Bronchial epithelial cell (primary cell): Measurements from ENCODE around the gene CACNA1C. TPM values are rescaled to one million over a fixed set of nuclear protein-coding genes. Genes with fewer than 3 reads are reported as not detected.

Experiments used
- DNase-seq: peaks from one replicate; pipeline ENCODE4 v3.0.0-alpha.2; 2010; ENCODE audit warnings: low read depth
- FAIRE-seq: peaks from 2 replicates; lab custom pipeline; 2011; peaks lifted over from hg19 to GRCh38; lab: Jason Lieb, UNC
- H3K27me3 ChIP-seq: 2 replicates; pipeline ENCODE4 v1.5.1; 2011; ENCODE audit warnings: low read length; ENCODE audit not compliant: control insufficient read depth, insufficient read depth
- H3K36me3 ChIP-seq: 2 replicates; pipeline ENCODE4 v1.5.1; 2011; ENCODE audit warnings: low read length; ENCODE audit not compliant: control insufficient read depth, insufficient read depth
- H3K4me3 ChIP-seq: 2 replicates; pipeline ENCODE4 v1.5.1; 2011; ENCODE audit warnings: mild to moderate bottlenecking, low read depth, low read length, control low read depth
- total RNA-seq: library from RNA; depleted of rRNA; stranded (reverse); fragments of >200 nt; gene quantifications from 2 replicates; pipeline ENCODE4 v1.2.1, GENCODE V29; 2014
- TF ChIP-seq, protein P1 (sequence below): IDR thresholded peaks from 2 replicates; pipeline ENCODE4 v1.5.1; 2011; ENCODE audit warnings: mild to moderate bottlenecking, moderate library complexity, low read length, control low read depth, inconsistent platforms; ENCODE audit not compliant: insufficient read depth, severe bottlenecking

CACNA1C gene
- total RNA-seq, 1 donor from 2014 or later: not detected

- no peak for DNase-seq
- no peak for FAIRE-seq
- no peaks in the 10 kb centered on the region for H3K27me3 ChIP-seq
- TF ChIP-seq, protein P1, sequence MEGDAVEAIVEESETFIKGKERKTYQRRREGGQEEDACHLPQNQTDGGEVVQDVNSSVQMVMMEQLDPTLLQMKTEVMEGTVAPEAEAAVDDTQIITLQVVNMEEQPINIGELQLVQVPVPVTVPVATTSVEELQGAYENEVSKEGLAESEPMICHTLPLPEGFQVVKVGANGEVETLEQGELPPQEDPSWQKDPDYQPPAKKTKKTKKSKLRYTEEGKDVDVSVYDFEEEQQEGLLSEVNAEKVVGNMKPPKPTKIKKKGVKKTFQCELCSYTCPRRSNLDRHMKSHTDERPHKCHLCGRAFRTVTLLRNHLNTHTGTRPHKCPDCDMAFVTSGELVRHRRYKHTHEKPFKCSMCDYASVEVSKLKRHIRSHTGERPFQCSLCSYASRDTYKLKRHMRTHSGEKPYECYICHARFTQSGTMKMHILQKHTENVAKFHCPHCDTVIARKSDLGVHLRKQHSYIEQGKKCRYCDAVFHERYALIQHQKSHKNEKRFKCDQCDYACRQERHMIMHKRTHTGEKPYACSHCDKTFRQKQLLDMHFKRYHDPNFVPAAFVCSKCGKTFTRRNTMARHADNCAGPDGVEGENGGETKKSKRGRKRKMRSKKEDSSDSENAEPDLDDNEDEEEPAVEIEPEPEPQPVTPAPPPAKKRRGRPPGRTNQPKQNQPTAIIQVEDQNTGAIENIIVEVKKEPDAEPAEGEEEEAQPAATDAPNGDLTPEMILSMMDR: no peak
- H3K4me3 ChIP-seq: no peak overlapping the region
- H3K36me3 ChIP-seq: no peaks in the 10 kb centered on the region
Measured at GRCh38 chr12:2274733-2275132, 221.9 kb downstream of the CACNA1C start.

DNA sequence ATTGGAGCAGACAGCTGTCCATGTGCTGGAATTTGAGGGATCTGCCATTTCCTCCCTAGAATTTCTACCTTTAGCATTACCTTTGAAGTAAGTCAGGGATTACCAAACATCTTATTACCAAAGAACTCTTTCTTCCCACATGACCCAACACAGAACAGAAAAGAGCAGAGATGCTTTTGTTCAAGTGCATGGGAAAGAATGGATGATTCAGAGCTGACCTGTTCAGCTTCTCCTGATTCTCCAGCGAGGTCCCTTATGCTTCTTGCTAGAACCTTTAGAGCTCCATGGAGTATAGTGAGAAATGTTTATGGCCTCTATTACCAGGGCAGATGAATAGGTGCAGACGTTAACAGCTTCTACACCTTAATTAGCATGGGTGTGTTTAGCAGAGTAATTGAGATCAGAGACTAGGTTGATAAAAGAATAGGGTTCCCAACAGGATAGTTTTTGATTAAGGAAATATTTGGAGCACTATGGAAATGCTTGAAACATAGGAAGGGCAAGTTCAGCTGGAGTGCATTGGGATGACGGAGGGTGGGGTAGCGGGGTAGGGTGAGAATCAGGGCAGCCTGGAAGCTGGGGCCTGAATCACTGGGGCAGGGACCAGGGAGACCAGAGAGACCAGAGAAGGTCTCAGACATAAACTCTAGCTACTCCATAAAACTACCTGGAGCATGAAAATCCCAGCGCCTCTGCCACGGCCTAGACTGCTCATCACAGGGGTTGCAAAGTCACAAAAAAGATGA is 223.7 kb downstream of the CACNA1C start:
- FAIRE-seq: no peak
- TF ChIP-seq, protein P1: no peak
- DNase-seq: peak; percentile 7
- no peaks in the 10 kb centered on the region for H3K36me3 ChIP-seq
- no peaks in the 10 kb centered on the region for H3K27me3 ChIP-seq
- H3K4me3 ChIP-seq: no peak overlapping the region

DNA sequence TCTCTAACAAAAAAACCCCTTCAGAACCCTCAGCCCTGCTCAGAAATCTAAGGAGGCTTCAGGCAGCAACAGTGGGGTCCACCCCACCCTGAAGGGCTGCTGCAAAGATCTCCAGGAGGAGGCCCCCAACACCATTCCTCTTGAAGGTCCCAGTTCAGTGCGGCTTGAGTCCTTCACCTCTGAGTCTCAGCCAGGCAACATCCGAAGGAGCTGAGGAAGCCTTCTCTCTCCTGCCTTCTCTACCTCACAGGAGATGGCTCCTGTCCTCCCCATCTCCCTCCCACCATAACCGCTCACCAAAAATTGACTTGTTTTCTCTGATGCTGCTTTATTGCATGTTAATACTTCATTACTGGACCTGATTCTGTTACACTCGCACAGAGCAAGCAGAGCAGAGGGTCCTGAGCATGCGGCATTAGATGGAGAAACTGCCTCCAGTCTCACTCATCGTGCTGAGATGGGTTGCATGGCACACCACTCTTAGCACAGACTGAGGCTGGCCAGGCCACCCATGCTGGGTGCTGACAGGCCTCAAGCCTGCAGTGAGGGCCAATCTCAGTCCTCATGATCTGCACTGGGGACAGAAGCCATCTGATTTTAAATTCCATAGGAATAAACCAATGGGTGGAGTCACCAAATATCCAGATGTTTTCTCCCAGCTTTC is 224.8 kb downstream of the CACNA1C start:
- DNase-seq (no peak), FAIRE-seq (no peak)
- H3K27me3 ChIP-seq: no peaks in the 10 kb centered on the region
- H3K4me3 ChIP-seq: no peak overlapping the region
- TF ChIP-seq, protein P1: no peak
- no peaks in the 10 kb centered on the region for H3K36me3 ChIP-seq

DNA sequence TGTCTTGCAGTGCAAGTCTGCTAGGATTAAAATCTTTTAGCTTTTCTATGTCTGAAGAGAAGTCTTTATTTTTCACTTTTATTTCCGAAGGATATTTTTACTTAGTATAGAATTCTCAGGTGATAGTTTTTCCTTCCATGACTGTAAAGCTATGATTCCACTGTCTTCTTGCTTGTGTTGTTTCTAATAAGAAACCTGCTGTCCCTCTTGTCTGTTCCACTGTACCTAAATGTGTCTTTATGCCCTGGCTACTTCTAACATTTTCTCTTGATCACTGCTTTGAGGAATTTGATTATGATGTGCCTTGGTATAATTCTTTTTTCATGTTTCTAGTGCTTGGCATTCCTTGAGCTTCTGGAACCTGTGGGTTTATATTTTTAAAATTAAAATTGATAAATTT is 228.7 kb downstream of the CACNA1C start:
- Histone ChIP-seq H3K36me3 (no peaks in the 10 kb centered on the region), H3K27me3 (peaks cover 2% of the 10 kb centered on the region), H3K4me3 (no peak overlapping the region)
- FAIRE-seq (no peak), DNase-seq (no peak)
- TF ChIP-seq, protein P1: no peak

GRCh38 chr12:2282318-2282717 is 229.5 kb downstream of the CACNA1C start:
- FAIRE-seq (no peak), DNase-seq (no peak)
- Histone ChIP-seq H3K36me3 (no peaks in the 10 kb centered on the region), H3K27me3 (peaks cover 2% of the 10 kb centered on the region), H3K4me3 (no peak overlapping the region)
- TF ChIP-seq, protein P1: no peak
